HFF-Myc (cell line): ENCODE measurements around the gene DRD5.
"Not testable (repeated sequence)": the region's sequence is repeated elsewhere in the genome, so short reads cannot be mapped to it uniquely, and the experiment has no call there.

Experiments used
- DNase-seq: peaks from one replicate; pipeline ENCODE4 v3.0.0-alpha.2; 2011; ENCODE audit warnings: low read depth; ENCODE audit errors: extremely low read depth
- H3K4me3 ChIP-seq: replicated peaks from 2 replicates; pipeline ENCODE4 v1.5.1; 2011; ENCODE audit warnings: low read depth, mild to moderate bottlenecking, control low read depth, low read length
- CTCF ChIP-seq: IDR thresholded peaks from 2 replicates; pipeline ENCODE4 v1.5.1; 2012; ENCODE audit warnings: mild to moderate bottlenecking, low read depth, low read length, control low read depth; ENCODE audit errors: missing control alignments

Gene DRD5

GRCh38 chr4:9781343-9782135 is at the start of gene DRD5:
DRD5 (plus strand) TSS chr4:9781634; CDS start chr4:9782030, 396 bp downstream.
- no peak for DNase-seq
- TF ChIP-seq CTCF: no peak
- no peak within 1 kb of the TSS for H3K4me3 ChIP-seq

GRCh38 chr4:9732256-9732655 is 49.2 kb upstream of the DRD5 start:
- DNase-seq, H3K4me3 ChIP-seq: not testable (repeated sequence)

GRCh38 chr4:9735515-9735914 is 45.9 kb upstream of the DRD5 start:
- no peak for DNase-seq
- no peak overlapping the region for H3K4me3 ChIP-seq
- no peak for TF ChIP-seq CTCF

- H3K4me3 ChIP-seq, DNase-seq: not testable (repeated sequence)
These were observed 44.2 kb upstream of the DRD5 start for GRCh38 chr4:9737280-9737679.

GRCh38 chr4:9743789-9744188 is 37.6 kb upstream of the DRD5 start:
- H3K4me3 ChIP-seq, DNase-seq: not testable (repeated sequence)

- no peak for DNase-seq
- TF ChIP-seq CTCF: no peak
- H3K4me3 ChIP-seq: no peak overlapping the region
These were observed 35.7 kb upstream of the DRD5 start for GRCh38 chr4:9745782-9746181.

GRCh38 chr4:9758641-9759317 is 22.7 kb upstream of the DRD5 start:
- no peak overlapping the region for H3K4me3 ChIP-seq
- no peak for DNase-seq
- no peak for TF ChIP-seq CTCF

GRCh38 chr4:9762823-9763475 is 18.5 kb upstream of the DRD5 start:
- peak; percentile 42 for TF ChIP-seq CTCF
- DNase-seq: peak; percentile 22
- H3K4me3 ChIP-seq: no peak overlapping the region
